SJCRH30 (cell line): ENCODE data around the gene LHFPL2. TPM values are rescaled to one million over a fixed set of nuclear protein-coding genes. Genes with fewer than 3 reads are reported as not detected.

Source experiments
- DNase-seq, 2 experiments: peaks; one replicate each; pipeline ENCODE4 v3.0.0-alpha.2; 2015 to 2020
- H3K27ac ChIP-seq: fragments of 250-450 bp; sonication (Bioruptor Pico); 2 replicates; pipeline ENCODE4 v1.5.1; 2020; ENCODE audit warnings: mild to moderate bottlenecking, moderate library complexity
- H3K27me3 ChIP-seq: fragments of 250-450 bp; sonication (Bioruptor Pico); 2 replicates; pipeline ENCODE4 v1.5.1; 2020; ENCODE audit warnings: mild to moderate bottlenecking, moderate library complexity
- H3K36me3 ChIP-seq: fragments of 250-450 bp; sonication (Bioruptor Pico); 2 replicates; pipeline ENCODE4 v1.5.1; 2020; ENCODE audit warnings: mild to moderate bottlenecking, moderate library complexity
- H3K4me1 ChIP-seq: fragments of 250-450 bp; sonication (Bioruptor Pico); 2 replicates; pipeline ENCODE4 v1.5.1; 2020; ENCODE audit warnings: mild to moderate bottlenecking, moderate library complexity
- H3K4me3 ChIP-seq: fragments of 250-450 bp; sonication (Bioruptor Pico); 2 replicates; pipeline ENCODE4 v1.5.1; 2020; ENCODE audit warnings: mild to moderate bottlenecking, moderate library complexity
- H3K9me3 ChIP-seq: fragments of 250-450 bp; sonication (Bioruptor Pico); replicated peaks from 2 replicates; pipeline ENCODE4 v1.5.1; 2020; ENCODE audit warnings: mild to moderate bottlenecking, moderate library complexity
- total RNA-seq: library from RNA; depleted of rRNA; stranded (reverse); fragments of >200 nt; shearing (Covaris generic); gene quantifications from 2 replicates; pipeline ENCODE4 v1.2.3, GENCODE V29; 2014

Gene LHFPL2
- total RNA-seq, 1 experiment from 2014 or later = 21.7 TPM

- Histone ChIP-seq H3K9me3 (no peaks in the 10 kb centered on the region), H3K4me1 (peaks cover 21% of the 10 kb centered on the region), H3K36me3 (no peaks in the 10 kb centered on the region; the same call in 1 of the 2 replicates), H3K4me3 (no peak overlapping the region), H3K27ac (peak overlapping the region; percentile 48), H3K27me3 (no peaks in the 10 kb centered on the region)
- peak; percentile 27 to 57 for DNase-seq
Observed at GRCh38 chr5:78594610-78595457, 53.7 kb downstream of the LHFPL2 start.

GRCh38 chr5:78594021-78594420 lies 54.6 kb downstream of the LHFPL2 start:
- peaks cover 21% of the 10 kb centered on the region for H3K4me1 ChIP-seq
- no peaks in the 10 kb centered on the region for H3K9me3 ChIP-seq
- no peak overlapping the region for H3K27ac ChIP-seq
- no peak overlapping the region for H3K4me3 ChIP-seq
- no peak for DNase-seq
- H3K36me3 ChIP-seq = no peaks in the 10 kb centered on the region
- no peaks in the 10 kb centered on the region for H3K27me3 ChIP-seq

- no peak for DNase-seq
- H3K4me3 ChIP-seq = no peak overlapping the region
- H3K36me3 ChIP-seq = no peaks in the 10 kb centered on the region; the same call in 1 of the 2 replicates
- H3K9me3 ChIP-seq = no peaks in the 10 kb centered on the region
- H3K27ac ChIP-seq = no peak overlapping the region
- H3K27me3 ChIP-seq = no peaks in the 10 kb centered on the region
- H3K4me1 ChIP-seq = peaks cover 24% of the 10 kb centered on the region
Observed at GRCh38 chr5:78593465-78593864, 55.1 kb downstream of the LHFPL2 start.

GRCh38 chr5:78592735-78593386 lies 55.7 kb downstream of the LHFPL2 start:
- no peak overlapping the region for H3K27ac ChIP-seq
- no peak overlapping the region for H3K4me3 ChIP-seq
- no peaks in the 10 kb centered on the region for H3K27me3 ChIP-seq
- H3K36me3 ChIP-seq = no peaks in the 10 kb centered on the region; the same call in 1 of the 2 replicates
- no peaks in the 10 kb centered on the region for H3K9me3 ChIP-seq
- H3K4me1 ChIP-seq = peaks cover 30% of the 10 kb centered on the region
- no peak for DNase-seq

GRCh38 chr5:78591972-78592700 lies 56.4 kb downstream of the LHFPL2 start:
- Histone ChIP-seq H3K4me3 (no peak overlapping the region), H3K9me3 (no peaks in the 10 kb centered on the region), H3K27me3 (no peaks in the 10 kb centered on the region), H3K27ac (no peak overlapping the region), H3K36me3 (no peaks in the 10 kb centered on the region; the same call in 1 of the 2 replicates), H3K4me1 (peaks cover 38% of the 10 kb centered on the region)
- DNase-seq = no peak

- Histone ChIP-seq H3K27ac (no peak overlapping the region), H3K36me3 (no peaks in the 10 kb centered on the region; the same call in 1 of the 2 replicates), H3K9me3 (no peaks in the 10 kb centered on the region), H3K4me1 (peaks cover 45% of the 10 kb centered on the region), H3K27me3 (no peaks in the 10 kb centered on the region), H3K4me3 (no peak overlapping the region)
- DNase-seq = no peak
Observed at GRCh38 chr5:78591138-78591612, 57.4 kb downstream of the LHFPL2 start.

GRCh38 chr5:78589923-78590322 lies 58.6 kb downstream of the LHFPL2 start:
- no peak overlapping the region for H3K4me3 ChIP-seq
- H3K4me1 ChIP-seq = peaks cover 39% of the 10 kb centered on the region
- peaks cover 6% of the 10 kb centered on the region for H3K36me3 ChIP-seq
- no peak for DNase-seq
- no peak overlapping the region for H3K27ac ChIP-seq
- H3K27me3 ChIP-seq = no peaks in the 10 kb centered on the region
- peaks cover 6% of the 10 kb centered on the region; the same call in 1 of the 2 replicates for H3K9me3 ChIP-seq

- no peak overlapping the region for H3K27ac ChIP-seq
- H3K36me3 ChIP-seq = peaks cover 6% of the 10 kb centered on the region
- no peak for DNase-seq
- no peak overlapping the region for H3K4me3 ChIP-seq
- H3K27me3 ChIP-seq = no peaks in the 10 kb centered on the region
- peaks cover 30% of the 10 kb centered on the region for H3K4me1 ChIP-seq
- H3K9me3 ChIP-seq = peaks cover 6% of the 10 kb centered on the region; the same call in 1 of the 2 replicates
Observed at GRCh38 chr5:78588507-78588906, 60.1 kb downstream of the LHFPL2 start.

- no peak overlapping the region for H3K27ac ChIP-seq
- H3K27me3 ChIP-seq = no peaks in the 10 kb centered on the region
- peaks cover 6% of the 10 kb centered on the region for H3K36me3 ChIP-seq
- peaks cover 7% of the 10 kb centered on the region; the same call in 1 of the 2 replicates for H3K9me3 ChIP-seq
- H3K4me1 ChIP-seq = peaks cover 30% of the 10 kb centered on the region
- no peak overlapping the region for H3K4me3 ChIP-seq
- peak in 1 of 2 experiments; percentile 13 for DNase-seq
Observed at GRCh38 chr5:78587775-78588291, 60.7 kb downstream of the LHFPL2 start.

GRCh38 chr5:78587081-78587774 lies 61.3 kb downstream of the LHFPL2 start:
- peaks cover 30% of the 10 kb centered on the region for H3K4me1 ChIP-seq
- no peaks in the 10 kb centered on the region for H3K27me3 ChIP-seq
- H3K27ac ChIP-seq = no peak overlapping the region
- peaks cover 6% of the 10 kb centered on the region for H3K36me3 ChIP-seq
- DNase-seq = peak in 1 of 2 experiments; percentile 46
- H3K4me3 ChIP-seq = no peak overlapping the region
- H3K9me3 ChIP-seq = peaks cover 10% of the 10 kb centered on the region; the same call in 1 of the 2 replicates

- Histone ChIP-seq H3K4me3 (no peak overlapping the region), H3K27me3 (no peaks in the 10 kb centered on the region), H3K36me3 (peaks cover 6% of the 10 kb centered on the region), H3K4me1 (peaks cover 30% of the 10 kb centered on the region), H3K27ac (peak overlapping the region; percentile 30; the same call in 1 of the 2 replicates), H3K9me3 (peaks cover 10% of the 10 kb centered on the region; the same call in 1 of the 2 replicates)
- peak; percentile 68 to 78 for DNase-seq
Observed at GRCh38 chr5:78586251-78586650, 62.3 kb downstream of the LHFPL2 start.

GRCh38 chr5:78578015-78578414 lies 70.6 kb downstream of the LHFPL2 start:
- H3K4me3 ChIP-seq = no peak overlapping the region
- no peak overlapping the region for H3K27ac ChIP-seq
- DNase-seq = no peak
- H3K9me3 ChIP-seq = peaks cover 5% of the 10 kb centered on the region; the same call in 1 of the 2 replicates
- no peaks in the 10 kb centered on the region for H3K27me3 ChIP-seq
- peaks cover 2% of the 10 kb centered on the region; the same call in 1 of the 2 replicates for H3K36me3 ChIP-seq
- no peaks in the 10 kb centered on the region for H3K4me1 ChIP-seq

GRCh38 chr5:78577071-78577807 lies 71.3 kb downstream of the LHFPL2 start:
- no peak for DNase-seq
- no peak overlapping the region for H3K27ac ChIP-seq
- no peak overlapping the region for H3K4me3 ChIP-seq
- H3K4me1 ChIP-seq = no peaks in the 10 kb centered on the region
- no peaks in the 10 kb centered on the region; the same call in 1 of the 2 replicates for H3K9me3 ChIP-seq
- peaks cover 2% of the 10 kb centered on the region; the same call in 1 of the 2 replicates for H3K36me3 ChIP-seq
- no peaks in the 10 kb centered on the region for H3K27me3 ChIP-seq
